Measurements from ENCODE around the gene TBC1D22A.

TBC1D22A gene

GRCh38 chr22:46887978-46888377, 125.5 kb downstream of the TBC1D22A start:
- DNase-seq (ENCODE audit: low spot score): no peak

DNA sequence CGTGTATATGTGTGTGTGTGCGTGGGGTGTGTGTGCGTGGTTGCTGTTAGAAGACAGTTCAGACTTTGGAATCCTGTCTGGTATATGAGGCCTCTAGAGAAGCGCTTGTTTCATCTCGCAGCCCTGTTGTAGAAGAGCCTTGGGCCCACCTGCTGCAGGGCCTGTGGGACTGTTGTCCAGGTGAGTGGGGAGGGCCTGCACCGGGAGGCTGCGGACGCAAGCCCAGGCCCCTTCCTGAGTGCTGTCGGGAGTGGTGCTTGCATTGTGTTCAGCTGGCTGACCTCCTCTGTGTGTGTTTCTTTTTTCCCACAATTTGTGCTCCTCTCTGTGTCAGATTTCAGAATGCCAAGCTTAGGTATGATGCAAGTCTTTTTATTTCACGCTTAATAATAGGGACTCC, 128.4 kb downstream of the TBC1D22A start:
- no peak for DNase-seq (ENCODE audit: low spot score)

DNA sequence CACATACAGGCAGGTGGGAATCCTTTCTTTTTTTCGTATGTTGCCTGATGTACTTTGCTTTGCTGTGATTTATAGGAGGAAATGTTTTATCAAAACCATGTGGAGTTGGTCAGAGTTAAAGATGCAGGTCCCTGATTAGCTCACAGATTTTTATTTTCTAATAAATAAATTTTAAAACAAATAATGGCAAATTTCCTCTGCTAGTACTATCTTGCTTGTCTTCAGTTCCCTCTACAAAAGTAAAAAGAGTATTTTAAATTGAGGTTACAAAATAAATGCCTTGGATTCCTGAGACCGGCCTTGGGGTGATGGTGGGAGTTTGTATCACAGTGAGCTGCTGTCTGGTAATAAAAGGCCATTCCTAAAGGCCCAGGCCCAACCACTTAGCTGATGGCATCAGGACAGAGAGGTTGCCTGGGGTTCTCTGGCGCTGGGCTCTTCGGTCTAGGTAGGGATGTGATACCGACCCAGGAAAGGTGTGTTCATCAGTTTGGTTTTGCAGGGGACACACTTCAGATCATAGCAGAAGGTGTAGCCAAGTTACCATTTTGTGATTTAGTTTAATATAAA, 129.0 kb downstream of the TBC1D22A start:
- DNase-seq (ENCODE audit: low spot score): no peak

DNA sequence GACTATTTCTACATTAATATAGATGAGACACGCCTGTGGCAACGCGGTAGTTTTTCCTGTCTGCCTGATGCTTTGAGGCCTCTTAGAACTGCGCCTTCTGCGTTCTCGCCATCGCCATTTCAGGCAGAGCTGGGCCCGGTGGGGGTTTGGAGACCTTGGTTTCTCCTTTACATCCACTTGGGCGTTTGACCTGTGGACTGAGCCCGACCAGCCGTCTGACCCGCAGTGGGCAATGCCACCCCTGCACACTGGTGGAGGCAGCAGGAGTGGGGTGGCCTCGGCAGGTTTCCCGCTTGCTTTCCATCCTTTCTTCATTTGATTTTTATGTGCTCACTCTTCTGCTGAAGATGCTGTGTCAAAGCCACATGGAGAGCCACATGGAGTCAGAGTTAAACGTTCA, 130.4 kb downstream of the TBC1D22A start:
- no peak for DNase-seq (ENCODE audit: low spot score)

- DNase-seq (ENCODE audit: low spot score): no peak
Measured at GRCh38 chr22:46893281-46894020, 131.0 kb downstream of the TBC1D22A start.

DNA sequence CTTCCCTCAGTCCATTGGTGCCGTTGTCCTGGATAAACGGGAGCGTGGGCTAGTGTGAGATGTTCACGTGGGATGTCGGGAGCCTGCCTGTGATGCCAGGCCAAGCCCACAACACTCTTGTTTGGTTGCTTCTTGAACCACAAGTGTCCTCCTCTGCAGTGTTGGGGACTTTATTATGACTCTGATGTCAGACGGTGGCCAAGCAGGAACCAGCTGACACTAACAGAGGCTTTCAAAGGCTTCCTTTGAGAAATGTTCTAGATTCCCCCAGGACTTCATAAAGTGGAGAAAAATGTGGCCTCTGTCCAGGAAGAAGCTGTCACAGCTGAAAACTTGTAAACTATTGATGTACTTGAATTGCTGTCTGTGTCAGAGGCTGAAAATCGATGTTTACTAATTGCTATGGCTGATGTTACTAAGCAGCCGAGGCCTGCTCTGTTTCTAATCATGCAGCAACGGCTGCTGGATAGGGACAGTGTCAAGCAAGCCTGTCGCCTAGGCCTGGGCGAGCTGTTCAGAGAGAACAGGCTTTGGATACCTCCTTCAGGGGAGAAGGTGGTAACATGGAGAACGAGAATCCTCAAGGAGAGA, 131.7 kb downstream of the TBC1D22A start:
- peak; percentile 11 for DNase-seq (ENCODE audit: low spot score)

DNA sequence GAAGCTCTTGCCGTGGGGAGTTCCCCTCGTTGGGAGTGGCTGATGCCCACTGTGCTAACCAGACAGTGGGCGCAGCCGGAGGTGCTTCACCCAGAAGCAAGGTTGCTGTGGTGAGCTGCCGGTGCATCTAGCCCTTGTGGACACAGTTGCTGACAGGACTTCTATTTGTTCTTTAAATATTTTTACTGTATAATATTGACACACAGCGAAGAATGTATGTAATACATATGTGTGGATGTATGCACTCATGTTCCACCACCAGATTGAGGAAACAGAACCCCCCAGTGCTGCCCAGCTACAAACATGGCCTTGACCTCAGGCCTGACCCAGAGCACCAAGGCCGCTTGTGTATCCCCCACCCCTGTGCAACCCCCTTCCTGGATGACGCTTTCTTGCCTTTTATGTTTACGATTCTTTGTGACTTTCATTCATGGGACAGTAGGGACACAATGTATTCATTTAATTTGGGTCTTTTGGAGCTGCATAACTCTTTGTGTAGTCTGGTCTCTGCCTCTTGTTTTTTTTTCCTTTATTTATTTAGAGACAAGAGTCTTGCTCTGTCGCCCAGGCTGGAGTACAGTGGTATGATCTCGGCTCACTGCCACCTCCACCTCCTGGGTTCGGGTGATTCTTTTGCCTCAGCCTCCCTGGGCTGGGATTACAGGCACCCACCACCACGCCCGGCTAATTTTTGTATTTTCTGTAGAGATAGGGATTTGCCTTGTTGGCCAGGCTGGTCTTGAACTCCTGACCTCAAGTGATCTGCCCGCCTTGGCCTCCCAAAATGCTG, 132.6 kb downstream of the TBC1D22A start:
- no peak for DNase-seq (ENCODE audit: low spot score)

- DNase-seq (ENCODE audit: low spot score): no peak
Measured at GRCh38 chr22:46895753-46896152, 133.3 kb downstream of the TBC1D22A start.

DNA sequence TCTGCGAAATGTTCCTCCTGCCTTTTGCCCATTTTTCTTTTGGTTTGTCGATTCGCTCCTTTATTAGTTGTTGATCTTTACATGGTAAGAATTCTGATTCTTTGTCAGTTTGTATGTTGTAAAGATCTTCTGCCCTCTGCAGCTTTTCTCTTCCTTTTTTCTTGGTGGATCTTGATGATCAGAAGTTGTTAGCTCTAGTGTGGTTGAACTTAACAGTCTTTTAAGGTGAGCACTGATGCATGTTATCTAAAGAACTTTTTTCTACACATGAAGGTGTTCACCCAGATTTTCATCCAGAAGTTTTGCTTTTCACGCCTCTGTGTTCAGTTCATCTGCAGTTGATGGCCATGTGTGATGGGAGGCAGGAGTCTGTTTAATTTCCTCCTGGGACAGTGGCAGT, 133.7 kb downstream of the TBC1D22A start:
- DNase-seq (ENCODE audit: low spot score): no peak

- DNase-seq (ENCODE audit: low spot score): no peak
Measured at GRCh38 chr22:46896568-46897245, 134.3 kb downstream of the TBC1D22A start.

GRCh38 chr22:46897246-46897623, 134.8 kb downstream of the TBC1D22A start:
- DNase-seq (ENCODE audit: low spot score): no peak

DNA sequence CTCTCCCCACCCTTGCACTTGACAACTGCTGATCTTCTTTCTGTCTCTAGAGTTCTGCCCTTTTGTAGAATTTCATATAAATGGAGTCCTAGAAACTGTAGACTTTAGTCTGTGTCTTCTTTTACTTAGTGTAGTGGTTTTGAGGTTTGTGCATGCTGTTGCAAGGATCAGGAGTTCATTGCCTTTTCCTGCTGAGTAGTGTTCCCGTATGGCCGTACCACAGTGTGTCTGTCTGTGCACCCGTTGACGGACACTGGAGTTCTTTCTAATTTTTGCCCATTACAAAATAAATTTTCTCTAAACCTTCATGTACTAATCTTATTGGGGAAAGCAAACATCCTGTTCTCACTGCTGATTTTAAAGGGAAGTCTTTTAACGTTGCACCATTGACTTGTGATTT, 138.1 kb downstream of the TBC1D22A start:
- no peak for DNase-seq (ENCODE audit: low spot score)

GRCh38 chr22:46902436-46902835, 140.0 kb downstream of the TBC1D22A start:
- DNase-seq (ENCODE audit: low spot score): no peak

GRCh38 chr22:46902998-46903916, 140.8 kb downstream of the TBC1D22A start:
- DNase-seq (ENCODE audit: low spot score): peak; percentile 13

- no peak for DNase-seq (ENCODE audit: low spot score)
Measured at GRCh38 chr22:46905415-46905814, 143.0 kb downstream of the TBC1D22A start.

GRCh38 chr22:46905834-46906233, 143.4 kb downstream of the TBC1D22A start:
- DNase-seq (ENCODE audit: low spot score): no peak

DNA sequence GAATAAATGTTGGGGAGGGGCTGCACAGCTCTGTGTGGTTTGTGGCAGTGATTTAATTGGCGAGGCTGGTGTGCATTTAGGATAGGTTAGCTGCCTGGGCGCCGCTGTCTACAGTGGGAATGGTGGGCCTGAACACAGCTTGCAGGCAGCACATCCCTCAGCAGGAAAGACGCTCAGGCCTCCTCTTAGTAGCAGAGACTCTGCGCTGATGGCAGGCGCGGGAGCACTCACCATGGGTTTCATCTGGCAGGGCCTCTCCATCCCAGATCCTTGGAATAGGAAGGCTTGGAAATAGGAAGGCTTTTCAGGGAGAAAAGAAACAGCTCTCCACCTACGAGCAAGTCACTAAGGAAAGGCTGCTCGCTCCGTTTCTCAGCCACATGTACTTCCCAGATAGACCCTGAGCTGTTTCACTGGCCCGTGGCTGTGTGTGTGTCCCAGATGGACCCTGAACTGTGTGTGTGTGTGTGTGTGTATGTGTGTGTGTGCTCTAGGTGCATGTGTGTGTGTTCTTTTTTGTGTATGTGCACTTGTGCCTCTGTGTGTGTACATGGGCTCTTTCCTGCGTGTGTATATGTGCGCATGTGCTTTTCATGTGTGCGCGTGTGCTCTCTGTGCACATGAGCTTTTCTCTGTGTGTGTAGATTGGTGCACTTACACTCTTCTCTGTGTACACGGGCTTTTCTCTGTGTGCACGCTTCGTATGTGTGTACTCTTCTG, 144.0 kb downstream of the TBC1D22A start:
- DNase-seq (ENCODE audit: low spot score): no peak

- no peak for DNase-seq (ENCODE audit: low spot score)
Measured at GRCh38 chr22:46907241-46908215, 145.1 kb downstream of the TBC1D22A start.

DNA sequence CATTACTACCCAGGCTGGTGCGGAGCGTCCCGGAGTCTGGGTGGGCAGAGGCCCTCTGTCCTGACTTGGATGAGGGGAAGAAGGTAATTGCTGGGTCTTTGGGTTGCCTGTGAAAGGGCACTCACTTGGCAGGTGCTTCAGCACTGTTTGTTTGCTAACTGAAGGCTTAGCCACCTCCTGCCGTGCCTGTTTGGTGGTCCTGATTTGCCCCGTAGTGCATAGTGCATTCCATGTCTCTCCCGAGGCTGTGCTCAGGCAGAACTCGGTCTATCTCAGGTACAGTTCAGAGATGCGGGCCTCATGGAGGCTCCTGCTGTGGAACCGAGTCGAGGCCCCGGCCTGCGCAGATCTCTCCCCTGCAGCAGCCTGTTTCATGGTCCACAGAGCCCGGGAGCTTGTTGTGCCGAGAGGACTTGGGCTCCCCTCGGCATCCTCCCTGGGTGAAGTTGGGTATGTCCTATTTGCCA, 146.2 kb downstream of the TBC1D22A start:
- DNase-seq (ENCODE audit: low spot score): no peak
